ENCODE measurements around the gene FBF1. TPM values are rescaled to one million over a fixed set of nuclear protein-coding genes. Genes with fewer than 3 reads are reported as not detected.
"Not testable (repeated sequence)": the region's sequence is repeated elsewhere in the genome, so short reads cannot be mapped to it uniquely, and the experiment has no call there.

Gene FBF1
- total RNA-seq, 2 donors from 2014 or later: 20.0 to 22.3 TPM

- Mint-ChIP-seq H3K36me3 (ENCODE audit: low read depth) (no peaks in the 10 kb centered on the region), H3K4me1 (peaks cover 21% of the 10 kb centered on the region), H3K27me3 (no peaks in the 10 kb centered on the region), H3K4me3 (no peak overlapping the region), H3K27ac (no peak overlapping the region)
- DNase-seq (no peak), ATAC-seq (no peak)
- no peaks in the 10 kb centered on the region for H3K9me3 ChIP-seq (ENCODE audit: control insufficient read depth, low read length, poor library complexity, severe bottlenecking)
These were observed 48.2 kb downstream of the FBF1 start for GRCh38 chr17:75892556-75893224.

- no peak overlapping the region for H3K4me3 Mint-ChIP-seq
- peaks cover 21% of the 10 kb centered on the region for H3K4me1 Mint-ChIP-seq
- DNase-seq: no peak
- H3K36me3 Mint-ChIP-seq (ENCODE audit: low read depth): no peaks in the 10 kb centered on the region
- H3K27me3 Mint-ChIP-seq: no peaks in the 10 kb centered on the region
- H3K27ac Mint-ChIP-seq: no peak overlapping the region
- no peak for ATAC-seq
- H3K9me3 ChIP-seq (ENCODE audit: control insufficient read depth, low read length, poor library complexity, severe bottlenecking): no peaks in the 10 kb centered on the region
These were observed 49.0 kb downstream of the FBF1 start for GRCh38 chr17:75891605-75892555.

GRCh38 chr17:75891022-75891604, 49.7 kb downstream of the FBF1 start:
- H3K9me3 ChIP-seq (ENCODE audit: control insufficient read depth, low read length, poor library complexity, severe bottlenecking): no peaks in the 10 kb centered on the region
- ATAC-seq (no peak), DNase-seq (no peak)
- Mint-ChIP-seq H3K4me1 (peaks cover 21% of the 10 kb centered on the region), H3K36me3 (ENCODE audit: low read depth) (no peaks in the 10 kb centered on the region), H3K27ac (no peak overlapping the region), H3K27me3 (no peaks in the 10 kb centered on the region), H3K4me3 (no peak overlapping the region)

GRCh38 chr17:75889454-75889853, 51.4 kb downstream of the FBF1 start:
- peak overlapping the region; percentile 4 for H3K27ac Mint-ChIP-seq
- ATAC-seq (no peak), DNase-seq (no peak)

GRCh38 chr17:75888484-75888883, 52.4 kb downstream of the FBF1 start:
- no peaks in the 10 kb centered on the region for H3K27me3 Mint-ChIP-seq

More at GRCh38 chr17:75889454-75889853, 51.4 kb downstream of the FBF1 start:
- Mint-ChIP-seq H3K27me3 (no peaks in the 10 kb centered on the region), H3K4me3 (no peak overlapping the region), H3K36me3 (ENCODE audit: low read depth) (no peaks in the 10 kb centered on the region), H3K4me1 (peaks cover 13% of the 10 kb centered on the region)
- no peaks in the 10 kb centered on the region for H3K9me3 ChIP-seq (ENCODE audit: control insufficient read depth, low read length, poor library complexity, severe bottlenecking)

GRCh38 chr17:75885860-75886259, 55.0 kb downstream of the FBF1 start:
- not testable (repeated sequence) for H3K4me3 Mint-ChIP-seq; DNase-seq; H3K4me1 Mint-ChIP-seq; H3K27me3 Mint-ChIP-seq; H3K36me3 Mint-ChIP-seq (ENCODE audit: low read depth); H3K27ac Mint-ChIP-seq; ATAC-seq; H3K9me3 ChIP-seq (ENCODE audit: control insufficient read depth, low read length, poor library complexity, severe bottlenecking)

More at GRCh38 chr17:75888484-75888883, 52.4 kb downstream of the FBF1 start:
- no peak overlapping the region for H3K4me3 Mint-ChIP-seq
- peaks cover 5% of the 10 kb centered on the region for H3K4me1 Mint-ChIP-seq
- H3K27ac Mint-ChIP-seq: no peak overlapping the region
- no peak for ATAC-seq
- DNase-seq: no peak
- no peaks in the 10 kb centered on the region for H3K9me3 ChIP-seq (ENCODE audit: control insufficient read depth, low read length, poor library complexity, severe bottlenecking)
- no peaks in the 10 kb centered on the region for H3K36me3 Mint-ChIP-seq (ENCODE audit: low read depth)

- DNase-seq (no peak), ATAC-seq (no peak)
- H3K9me3 ChIP-seq (ENCODE audit: control insufficient read depth, low read length, poor library complexity, severe bottlenecking): no peaks in the 10 kb centered on the region
- Mint-ChIP-seq H3K27ac (no peak overlapping the region), H3K27me3 (no peaks in the 10 kb centered on the region), H3K4me1 (peaks cover 10% of the 10 kb centered on the region), H3K36me3 (ENCODE audit: low read depth) (no peaks in the 10 kb centered on the region), H3K4me3 (no peak overlapping the region)
These were observed 55.4 kb downstream of the FBF1 start for GRCh38 chr17:75885431-75885830.

- no peak overlapping the region for H3K27ac Mint-ChIP-seq
- H3K9me3 ChIP-seq (ENCODE audit: control insufficient read depth, low read length, poor library complexity, severe bottlenecking): no peaks in the 10 kb centered on the region
- no peak for ATAC-seq
- H3K27me3 Mint-ChIP-seq: no peaks in the 10 kb centered on the region
- no peak for DNase-seq
- no peak overlapping the region for H3K4me3 Mint-ChIP-seq
- H3K36me3 Mint-ChIP-seq (ENCODE audit: low read depth): no peaks in the 10 kb centered on the region
- peaks cover 21% of the 10 kb centered on the region for H3K4me1 Mint-ChIP-seq
These were observed 59.0 kb downstream of the FBF1 start for GRCh38 chr17:75881678-75882454.

- Mint-ChIP-seq H3K27ac (peak overlapping the region; percentile 47), H3K36me3 (ENCODE audit: low read depth) (no peaks in the 10 kb centered on the region), H3K27me3 (no peaks in the 10 kb centered on the region), H3K4me3 (peak overlapping the region; percentile 33), H3K4me1 (peaks cover 31% of the 10 kb centered on the region)
- H3K9me3 ChIP-seq (ENCODE audit: control insufficient read depth, low read length, poor library complexity, severe bottlenecking): no peaks in the 10 kb centered on the region
- ATAC-seq (no peak), DNase-seq (no peak)
These were observed 60.6 kb downstream of the FBF1 start for GRCh38 chr17:75880266-75880665.

GRCh38 chr17:75878174-75878998, 62.5 kb downstream of the FBF1 start, which contains the start of gene TRIM47:
TRIM47 (minus strand) TSS chr17:75878581; CDS start chr17:75878548, 33 bp downstream.
- Mint-ChIP-seq H3K4me3 (peak within 1 kb of the TSS; percentile 92), H3K27ac (peak within 1 kb of the TSS; percentile 91), H3K36me3 (ENCODE audit: low read depth) (no peaks in the 10 kb centered on the region), H3K27me3 (no peaks in the 10 kb centered on the region), H3K4me1 (peaks cover 34% of the 10 kb centered on the region)
- DNase-seq: no peak
- no peaks in the 10 kb centered on the region for H3K9me3 ChIP-seq (ENCODE audit: control insufficient read depth, low read length, poor library complexity, severe bottlenecking)
- ATAC-seq: no peak

- Mint-ChIP-seq H3K27ac (peak overlapping the region; percentile 91), H3K36me3 (ENCODE audit: low read depth) (no peaks in the 10 kb centered on the region), H3K27me3 (no peaks in the 10 kb centered on the region), H3K4me3 (peak overlapping the region; percentile 92), H3K4me1 (peaks cover 34% of the 10 kb centered on the region)
- ATAC-seq (peak; percentile 80), DNase-seq (peak; percentile 65 to 69 (median 68))
- no peaks in the 10 kb centered on the region for H3K9me3 ChIP-seq (ENCODE audit: control insufficient read depth, low read length, poor library complexity, severe bottlenecking)
These were observed 63.1 kb downstream of the FBF1 start for GRCh38 chr17:75877752-75878173.
